OCI-LY1 (cell line): ENCODE results near the gene LAMB2.

Experiments
- H2AFZ ChIP-seq: fragments of 200-600 bp; sonication (generic), shearing (Covaris generic); 2 replicates; pipeline ENCODE4 v1.6.0; 2014; ENCODE audit warnings: antibody characterized with exemption, mild to moderate bottlenecking, low read length
- H3F3A ChIP-seq: fragments of 200-600 bp; sonication (generic), shearing (Covaris generic); 2 replicates; pipeline ENCODE4 v1.6.0; 2014; ENCODE audit warnings: mild to moderate bottlenecking, antibody characterized with exemption, low read length, moderate library complexity; ENCODE audit not compliant: insufficient read depth
- H3K27ac ChIP-seq: fragments of 200-600 bp; sonication (generic); 2 replicates; pipeline ENCODE4 v1.5.1; 2014; ENCODE audit warnings: low read length, mixed run types, mild to moderate bottlenecking, low read depth; ENCODE audit not compliant: poor library complexity, severe bottlenecking
- H3K27me3 ChIP-seq: fragments of 200-600 bp; sonication (generic); 2 replicates; pipeline ENCODE4 v1.6.0; 2014; ENCODE audit warnings: antibody characterized with exemption, mild to moderate bottlenecking, low read length, moderate library complexity; ENCODE audit not compliant: insufficient read depth
- H3K36me3 ChIP-seq: fragments of 200-600 bp; sonication (generic); 2 replicates; pipeline ENCODE4 v1.6.1; 2014; ENCODE audit warnings: mild to moderate bottlenecking, antibody characterized with exemption, low read length, moderate library complexity, mixed read lengths; ENCODE audit not compliant: insufficient read depth
- H3K4me1 ChIP-seq: fragments of 200-600 bp; sonication (generic); 2 replicates; pipeline ENCODE4 v1.5.1; 2014; ENCODE audit warnings: mild to moderate bottlenecking, low read length, moderate library complexity; ENCODE audit not compliant: insufficient read depth, severe bottlenecking
- H3K4me2 ChIP-seq: fragments of 200-600 bp; sonication (generic), shearing (Covaris generic); 2 replicates; pipeline ENCODE4 v1.6.1; 2014; ENCODE audit warnings: low read length
- H3K4me3 ChIP-seq: fragments of 200-600 bp; sonication (generic); 2 replicates; pipeline ENCODE4 v1.5.1; 2014; ENCODE audit warnings: low read length, low read depth, mild to moderate bottlenecking, mixed read lengths; ENCODE audit not compliant: poor library complexity, severe bottlenecking
- H3K79me2 ChIP-seq: fragments of 200-600 bp; shearing (Covaris generic); 2 replicates; pipeline ENCODE4 v1.6.1; 2016; ENCODE audit warnings: mixed run types, low read length, mixed read lengths; ENCODE audit not compliant: insufficient read depth
- H3K9ac ChIP-seq: fragments of 200-600 bp; sonication (generic), shearing (Covaris generic); 2 replicates; pipeline ENCODE4 v1.6.1; 2014; ENCODE audit warnings: mild to moderate bottlenecking, low read length, mixed read lengths
- H3K9me2 ChIP-seq: fragments of 200-600 bp; sonication (generic), shearing (Covaris generic); 2 replicates; pipeline ENCODE4 v1.6.1; 2014; ENCODE audit warnings: low read depth, mild to moderate bottlenecking, low read length, mixed read lengths
- H3K9me3 ChIP-seq: fragments of 200-600 bp; shearing (Covaris generic); 2 replicates; pipeline ENCODE4 v1.6.1; 2014; ENCODE audit warnings: low read length, mixed read lengths
- H4K20me1 ChIP-seq: fragments of 200-600 bp; sonication (generic), shearing (Covaris generic); 2 replicates; pipeline ENCODE4 v1.6.0; 2016; ENCODE audit warnings: mild to moderate bottlenecking, low read length; ENCODE audit not compliant: insufficient read depth
- CTCF ChIP-seq: fragments of 200-600 bp; sonication (generic), shearing (Covaris generic); IDR thresholded peaks from 2 replicates; pipeline ENCODE4 v1.5.1; 2017; ENCODE audit warnings: mild to moderate bottlenecking, antibody characterized with exemption, low read length, moderate library complexity, mixed read lengths
- EZH2 ChIP-seq: fragments of 200-600 bp; sonication (generic), shearing (Covaris generic); IDR thresholded peaks from 2 replicates; pipeline ENCODE4 v1.8.0; 2017; ENCODE audit warnings: borderline replicate concordance, mixed run types, mild to moderate bottlenecking, antibody characterized with exemption, low read length, moderate library complexity, mixed read lengths

The LAMB2 gene

GRCh38 chr3:49153349-49153912 lies 20.6 kb upstream of the LAMB2 start:
- no peaks in the 10 kb centered on the region for H4K20me1 ChIP-seq
- no peak overlapping the region for H3K9ac ChIP-seq
- no peaks in the 10 kb centered on the region for H3K9me2 ChIP-seq
- H3K4me1 ChIP-seq, result no peaks in the 10 kb centered on the region
- H3K27me3 ChIP-seq, result no peaks in the 10 kb centered on the region
- H3K4me2 ChIP-seq, result no peak overlapping the region
- TF ChIP-seq CTCF (no peak), EZH2 (no peak)
- no peak overlapping the region for H2AFZ ChIP-seq
- H3K79me2 ChIP-seq, result no peaks in the 10 kb centered on the region
- no peaks in the 10 kb centered on the region for H3F3A ChIP-seq
- H3K4me3 ChIP-seq, result no peak overlapping the region
- no peaks in the 10 kb centered on the region for H3K9me3 ChIP-seq
- no peak overlapping the region for H3K27ac ChIP-seq
- H3K36me3 ChIP-seq, result no peaks in the 10 kb centered on the region

- H3K27ac ChIP-seq, result no peak overlapping the region
- no peaks in the 10 kb centered on the region for H3K27me3 ChIP-seq
- no peaks in the 10 kb centered on the region for H4K20me1 ChIP-seq
- no peaks in the 10 kb centered on the region for H3K4me1 ChIP-seq
- TF ChIP-seq CTCF (no peak), EZH2 (no peak)
- H3K4me2 ChIP-seq, result no peak overlapping the region
- H2AFZ ChIP-seq, result no peak overlapping the region
- no peak overlapping the region for H3K4me3 ChIP-seq
- H3K9ac ChIP-seq, result no peak overlapping the region
- H3K9me2 ChIP-seq, result no peaks in the 10 kb centered on the region
- no peaks in the 10 kb centered on the region for H3K9me3 ChIP-seq
- H3K79me2 ChIP-seq, result no peaks in the 10 kb centered on the region
- H3F3A ChIP-seq, result no peaks in the 10 kb centered on the region
- H3K36me3 ChIP-seq, result no peaks in the 10 kb centered on the region
Observed at GRCh38 chr3:49151610-49152009, 18.8 kb upstream of the LAMB2 start.

- Histone ChIP-seq H3K4me2 (no peak overlapping the region), H2AFZ (no peak overlapping the region), H4K20me1 (no peaks in the 10 kb centered on the region), H3K4me1 (no peaks in the 10 kb centered on the region), H3K4me3 (no peak overlapping the region), H3K36me3 (no peaks in the 10 kb centered on the region), H3F3A (no peaks in the 10 kb centered on the region), H3K27ac (no peak overlapping the region), H3K79me2 (no peaks in the 10 kb centered on the region), H3K9ac (no peak overlapping the region), H3K9me2 (no peaks in the 10 kb centered on the region), H3K9me3 (no peaks in the 10 kb centered on the region), H3K27me3 (no peaks in the 10 kb centered on the region)
- TF ChIP-seq EZH2 (no peak), CTCF (no peak)
Observed at GRCh38 chr3:49148159-49148558, 15.3 kb upstream of the LAMB2 start.
